Measurements from ENCODE around the gene ZNF341.

Gene ZNF341

GRCh38 chr20:33731693-33732165, at the start of gene ZNF341:
Gene ZNF341, plus strand, starts transcription at chr20:33731996. Its CDS starts 26 bp downstream, at chr20:33732022.
- peak; percentile 89 for DNase-seq (ENCODE audit: extremely low spot score)
- POLR2A ChIA-PET = interaction anchor here (0.5 to 0.6 kb wide), 2 partner anchors 12 to 297 kb away, joined by 3 to 12 read pairs; no protein-coding TSS in a partner anchor

GRCh38 chr20:33684533-33685327, 47.1 kb upstream of the ZNF341 start:
- POLR2A ChIA-PET = interaction anchor here (0.6 to 1.3 kb wide), 2 partner anchors 18 to 22 kb away, joined by 3 read pairs; partner anchors contain the start of gene ACTL10
- CTCF ChIA-PET = interaction anchor here (0.9 to 2.4 kb wide), 8 partner anchors 10 to 107 kb away, joined by 3 to 22 read pairs (median 4); partner anchors contain the start of gene ACTL10
- no peak for DNase-seq (ENCODE audit: extremely low spot score)
- no peak for TF ChIP-seq CTCF (IDR thresholded peaks at IDR 0.05; ENCODE audit: control extremely low read depth, extremely low read depth, low read depth, missing control alignments)

More at GRCh38 chr20:33731693-33732165, at the start of gene ZNF341:
- peak; percentile 88 for TF ChIP-seq CTCF (IDR thresholded peaks at IDR 0.05; ENCODE audit: control extremely low read depth, extremely low read depth, low read depth, missing control alignments)
- CTCF ChIA-PET = interaction anchor here (0.6 to 3.7 kb wide), 14 partner anchors 9 to 262 kb away, joined by 3 to 24 read pairs (median 4); partner anchors contain the start of genes PXMP4 and RALY

- ChIA-PET CTCF (interaction anchor here (0.9 to 2.4 kb wide), 8 partner anchors 10 to 107 kb away, joined by 3 to 22 read pairs (median 4); partner anchors contain the start of gene ACTL10), POLR2A (interaction anchor here (0.5 to 1.3 kb wide), 3 partner anchors 19 to 427 kb away, joined by 3 to 6 read pairs (median 3); partner anchors contain the start of gene ACTL10)
- peak; percentile 78 for DNase-seq (ENCODE audit: extremely low spot score)
- TF ChIP-seq CTCF (IDR thresholded peaks at IDR 0.05; ENCODE audit: control extremely low read depth, extremely low read depth, low read depth, missing control alignments) = no peak
These were observed 46.3 kb upstream of the ZNF341 start for GRCh38 chr20:33685328-33686099.

GRCh38 chr20:33686100-33686983, 45.5 kb upstream of the ZNF341 start, which contains the start of gene E2F1:
Gene E2F1, minus strand, starts transcription at chr20:33686385. Its CDS starts 121 bp downstream, at chr20:33686264.
- TF ChIP-seq CTCF (IDR thresholded peaks at IDR 0.05; ENCODE audit: control extremely low read depth, extremely low read depth, low read depth, missing control alignments) = peak; percentile 2
- DNase-seq (ENCODE audit: extremely low spot score) = peak; percentile 99
- ChIA-PET CTCF (interaction anchor here (1.0 to 2.4 kb wide), 3 partner anchors 16 to 46 kb away, joined by 3 to 22 read pairs (median 4); partner anchors contain the start of gene ACTL10), POLR2A (no interaction called here)

- POLR2A ChIA-PET = no interaction called here
- CTCF ChIA-PET = interaction anchor here (1.3 to 1.5 kb wide), 2 partner anchors 19 to 45 kb away, joined by 4 read pairs; partner anchors contain the start of gene ZNF341
- no peak for DNase-seq (ENCODE audit: extremely low spot score)
- TF ChIP-seq CTCF (IDR thresholded peaks at IDR 0.05; ENCODE audit: control extremely low read depth, extremely low read depth, low read depth, missing control alignments) = no peak
These were observed 44.8 kb upstream of the ZNF341 start for GRCh38 chr20:33686984-33687366.
